GM08714 (cell line): Measurements from ENCODE around the gene SHC3.

ENCODE experiments used
- H3K4me3 ChIP-seq: fragments of 200-500 bp; sonication (Bioruptor generic); 2 replicates; pipeline ENCODE4 v1.5.1; 2014; ENCODE audit warnings: mild to moderate bottlenecking, low read length, inconsistent platforms
- ZNF274 ChIP-seq: IDR thresholded peaks from 2 replicates; pipeline ENCODE4 v1.6.1; 2012; ENCODE audit warnings: mild to moderate bottlenecking, low read depth, low read length

Gene SHC3

GRCh38 chr9:89013660-89014059 is 165.0 kb downstream of the SHC3 start:
- no peak for TF ChIP-seq ZNF274
- no peak overlapping the region for H3K4me3 ChIP-seq

DNA sequence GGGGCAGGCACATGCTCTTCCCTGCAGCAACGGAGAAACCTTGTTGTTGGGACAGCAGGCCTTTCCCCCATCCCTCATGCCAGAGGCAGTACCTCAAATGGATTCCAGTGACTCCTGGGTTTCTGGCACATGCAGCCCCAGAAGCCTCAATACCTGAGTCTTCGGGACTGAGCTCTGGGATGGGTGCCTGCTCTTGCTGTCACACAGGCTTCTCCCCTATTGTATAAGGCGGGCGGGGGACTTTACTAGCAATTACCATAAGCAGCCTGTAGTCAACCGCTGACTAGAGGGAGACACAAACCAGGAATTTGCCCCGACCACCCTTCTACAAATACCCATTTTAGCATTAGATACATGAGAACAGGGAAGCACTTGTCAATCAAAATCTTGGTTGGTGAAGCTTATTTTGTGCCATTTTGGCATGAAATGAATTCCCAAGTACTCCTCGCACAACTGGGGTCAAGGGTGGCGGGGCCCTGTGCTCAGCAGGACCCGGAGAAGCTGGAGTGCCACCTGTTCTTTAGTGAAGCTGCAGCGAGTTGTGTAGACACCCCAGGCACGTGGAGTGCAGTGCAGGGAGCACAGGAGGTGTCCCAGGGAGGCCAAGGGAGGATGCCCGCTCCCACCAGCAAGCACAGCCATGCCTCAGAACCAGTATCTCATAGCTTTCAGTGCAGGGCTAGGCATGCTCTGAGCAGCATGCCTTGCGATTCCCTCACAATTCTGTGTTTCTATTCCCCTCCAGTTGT is 166.2 kb downstream of the SHC3 start:
- H3K4me3 ChIP-seq, result no peak overlapping the region
- no peak for TF ChIP-seq ZNF274

- no peak overlapping the region for H3K4me3 ChIP-seq
- TF ChIP-seq ZNF274, result no peak
These were observed 166.9 kb downstream of the SHC3 start for GRCh38 chr9:89011683-89012082.

DNA sequence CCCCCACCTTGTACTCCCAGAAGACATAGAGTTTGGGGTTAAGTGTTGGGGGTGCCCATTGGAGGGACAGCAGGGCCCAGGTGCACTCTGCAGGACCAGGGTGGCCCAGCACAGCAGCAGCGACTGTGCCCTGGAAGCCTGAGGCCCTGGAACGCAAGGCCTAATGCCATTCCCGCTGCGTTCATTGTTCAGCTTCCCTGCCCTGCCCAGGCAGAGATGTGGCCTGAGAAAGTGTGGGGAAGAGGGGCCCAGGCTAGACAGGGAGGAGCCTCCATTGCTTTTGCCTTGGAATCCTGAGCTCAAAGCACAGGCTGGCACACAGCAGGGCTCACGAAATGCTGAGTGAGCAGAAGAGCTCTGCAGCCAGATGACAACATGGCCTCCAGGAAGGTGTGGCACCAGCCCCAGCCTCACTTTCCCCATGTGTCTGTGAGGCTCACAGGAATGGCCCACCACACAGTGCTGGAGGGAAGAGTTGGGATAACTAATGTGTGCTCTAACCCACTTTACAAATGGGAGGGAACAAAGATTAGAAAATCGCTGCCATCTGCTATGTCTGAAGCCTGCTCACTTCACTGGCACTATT is 168.0 kb downstream of the SHC3 start:
- H3K4me3 ChIP-seq, result no peak overlapping the region
- TF ChIP-seq ZNF274, result no peak

GRCh38 chr9:89010056-89010455 is 168.6 kb downstream of the SHC3 start:
- no peak for TF ChIP-seq ZNF274
- H3K4me3 ChIP-seq, result no peak overlapping the region

GRCh38 chr9:89009546-89009840 is 169.1 kb downstream of the SHC3 start:
- TF ChIP-seq ZNF274, result no peak
- H3K4me3 ChIP-seq, result no peak overlapping the region

- H3K4me3 ChIP-seq, result no peak overlapping the region
- TF ChIP-seq ZNF274, result no peak
These were observed 169.7 kb downstream of the SHC3 start for GRCh38 chr9:89008744-89009545.

GRCh38 chr9:89008055-89008743 is 170.4 kb downstream of the SHC3 start:
- no peak overlapping the region for H3K4me3 ChIP-seq
- TF ChIP-seq ZNF274, result no peak

GRCh38 chr9:89006996-89007967 is 171.3 kb downstream of the SHC3 start:
- H3K4me3 ChIP-seq, result no peak overlapping the region
- no peak for TF ChIP-seq ZNF274

GRCh38 chr9:89006267-89006666 is 172.4 kb downstream of the SHC3 start:
- no peak for TF ChIP-seq ZNF274
- no peak overlapping the region for H3K4me3 ChIP-seq

DNA sequence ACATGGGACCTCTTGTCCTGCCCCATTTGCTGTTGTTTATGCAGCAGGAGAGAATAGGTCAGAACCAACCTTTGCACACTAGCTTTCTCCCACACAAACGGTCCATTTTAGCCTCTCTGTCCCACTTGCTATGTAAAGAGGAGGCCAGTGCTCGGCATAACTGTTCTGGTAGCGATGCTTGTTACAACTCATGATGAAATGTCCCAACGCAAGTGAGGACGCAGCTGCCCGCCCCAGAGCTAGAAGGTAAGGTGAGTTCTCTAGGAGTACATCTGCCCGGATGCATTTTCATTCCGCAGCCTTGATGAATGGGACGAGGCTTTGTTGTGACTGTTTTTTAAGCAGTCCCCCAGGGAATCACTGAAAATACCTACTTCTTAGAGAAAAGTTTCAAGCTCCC is 173.3 kb downstream of the SHC3 start:
- TF ChIP-seq ZNF274, result no peak
- no peak overlapping the region for H3K4me3 ChIP-seq

DNA sequence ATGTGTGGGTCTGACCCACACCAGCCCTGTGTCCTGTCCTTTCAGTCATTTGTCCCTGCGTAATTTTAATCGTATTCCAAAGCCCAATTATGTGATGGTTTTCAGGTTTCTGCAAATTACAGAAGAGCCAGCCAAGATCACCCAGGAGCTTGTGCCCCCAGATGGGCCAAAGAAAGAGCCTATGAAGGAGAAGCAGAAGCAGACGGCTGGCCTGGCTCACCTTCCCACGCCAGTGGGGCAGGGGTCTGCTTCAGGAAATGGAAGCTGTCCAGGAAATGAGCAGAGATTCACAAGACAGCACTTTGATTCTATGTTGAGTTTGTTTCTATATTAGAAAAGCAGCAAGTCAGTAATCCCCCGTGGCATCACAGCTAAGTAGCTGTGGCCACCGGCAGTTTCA is 175.6 kb downstream of the SHC3 start:
- no peak overlapping the region for H3K4me3 ChIP-seq
- no peak for TF ChIP-seq ZNF274

DNA sequence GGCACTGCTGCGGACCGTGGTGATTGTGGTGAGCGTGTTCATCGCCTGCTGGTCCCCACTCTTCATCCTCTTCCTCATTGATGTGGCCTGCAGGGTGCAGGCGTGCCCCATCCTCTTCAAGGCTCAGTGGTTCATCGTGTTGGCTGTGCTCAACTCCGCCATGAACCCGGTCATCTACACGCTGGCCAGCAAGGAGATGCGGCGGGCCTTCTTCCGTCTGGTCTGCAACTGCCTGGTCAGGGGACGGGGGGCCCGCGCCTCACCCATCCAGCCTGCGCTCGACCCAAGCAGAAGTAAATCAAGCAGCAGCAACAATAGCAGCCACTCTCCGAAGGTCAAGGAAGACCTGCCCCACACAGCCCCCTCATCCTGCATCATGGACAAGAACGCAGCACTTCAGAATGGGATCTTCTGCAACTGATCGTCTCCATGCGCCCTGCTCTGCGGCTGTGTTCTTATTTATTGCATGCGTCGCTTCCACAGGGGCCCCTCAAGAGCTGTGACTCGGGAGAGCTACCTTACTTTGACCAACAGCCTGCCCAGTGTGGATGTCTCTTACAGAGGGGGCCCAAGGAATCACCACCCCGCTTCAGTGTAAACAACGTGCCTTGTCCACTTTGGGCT is 176.6 kb downstream of the SHC3 start:
- TF ChIP-seq ZNF274, result no peak

More for the DNA sequence above, 176.6 kb downstream of the SHC3 start:
- no peak overlapping the region for H3K4me3 ChIP-seq
